OCI-LY1 (cell line): ENCODE measurements around the gene ADK.
"Not testable (repeated sequence)": the region's sequence is repeated elsewhere in the genome, so short reads cannot be mapped to it uniquely, and the experiment has no call there.

Experiments
- H2AFZ ChIP-seq: fragments of 200-600 bp; sonication (generic), shearing (Covaris generic); 2 replicates; pipeline ENCODE4 v1.6.0; 2014; ENCODE audit warnings: antibody characterized with exemption, mild to moderate bottlenecking, low read length
- H3F3A ChIP-seq: fragments of 200-600 bp; sonication (generic), shearing (Covaris generic); 2 replicates; pipeline ENCODE4 v1.6.0; 2014; ENCODE audit warnings: mild to moderate bottlenecking, antibody characterized with exemption, low read length, moderate library complexity; ENCODE audit not compliant: insufficient read depth
- H3K27ac ChIP-seq: fragments of 200-600 bp; sonication (generic); 2 replicates; pipeline ENCODE4 v1.5.1; 2014; ENCODE audit warnings: low read length, mixed run types, mild to moderate bottlenecking, low read depth; ENCODE audit not compliant: poor library complexity, severe bottlenecking
- H3K27me3 ChIP-seq: fragments of 200-600 bp; sonication (generic); 2 replicates; pipeline ENCODE4 v1.6.0; 2014; ENCODE audit warnings: antibody characterized with exemption, mild to moderate bottlenecking, low read length, moderate library complexity; ENCODE audit not compliant: insufficient read depth
- H3K36me3 ChIP-seq: fragments of 200-600 bp; sonication (generic); 2 replicates; pipeline ENCODE4 v1.6.1; 2014; ENCODE audit warnings: mild to moderate bottlenecking, antibody characterized with exemption, low read length, moderate library complexity, mixed read lengths; ENCODE audit not compliant: insufficient read depth
- H3K4me1 ChIP-seq: fragments of 200-600 bp; sonication (generic); 2 replicates; pipeline ENCODE4 v1.5.1; 2014; ENCODE audit warnings: mild to moderate bottlenecking, low read length, moderate library complexity; ENCODE audit not compliant: insufficient read depth, severe bottlenecking
- H3K4me2 ChIP-seq: fragments of 200-600 bp; sonication (generic), shearing (Covaris generic); 2 replicates; pipeline ENCODE4 v1.6.1; 2014; ENCODE audit warnings: low read length
- H3K4me3 ChIP-seq: fragments of 200-600 bp; sonication (generic); 2 replicates; pipeline ENCODE4 v1.5.1; 2014; ENCODE audit warnings: low read length, low read depth, mild to moderate bottlenecking, mixed read lengths; ENCODE audit not compliant: poor library complexity, severe bottlenecking
- H3K79me2 ChIP-seq: fragments of 200-600 bp; shearing (Covaris generic); 2 replicates; pipeline ENCODE4 v1.6.1; 2016; ENCODE audit warnings: mixed run types, low read length, mixed read lengths; ENCODE audit not compliant: insufficient read depth
- H3K9ac ChIP-seq: fragments of 200-600 bp; sonication (generic), shearing (Covaris generic); 2 replicates; pipeline ENCODE4 v1.6.1; 2014; ENCODE audit warnings: mild to moderate bottlenecking, low read length, mixed read lengths
- H3K9me2 ChIP-seq: fragments of 200-600 bp; sonication (generic), shearing (Covaris generic); 2 replicates; pipeline ENCODE4 v1.6.1; 2014; ENCODE audit warnings: low read depth, mild to moderate bottlenecking, low read length, mixed read lengths
- H3K9me3 ChIP-seq: fragments of 200-600 bp; shearing (Covaris generic); 2 replicates; pipeline ENCODE4 v1.6.1; 2014; ENCODE audit warnings: low read length, mixed read lengths
- H4K20me1 ChIP-seq: fragments of 200-600 bp; sonication (generic), shearing (Covaris generic); 2 replicates; pipeline ENCODE4 v1.6.0; 2016; ENCODE audit warnings: mild to moderate bottlenecking, low read length; ENCODE audit not compliant: insufficient read depth
- CTCF ChIP-seq: fragments of 200-600 bp; sonication (generic), shearing (Covaris generic); IDR thresholded peaks from 2 replicates; pipeline ENCODE4 v1.5.1; 2017; ENCODE audit warnings: mild to moderate bottlenecking, antibody characterized with exemption, low read length, moderate library complexity, mixed read lengths
- EZH2 ChIP-seq: fragments of 200-600 bp; sonication (generic), shearing (Covaris generic); IDR thresholded peaks from 2 replicates; pipeline ENCODE4 v1.8.0; 2017; ENCODE audit warnings: borderline replicate concordance, mixed run types, mild to moderate bottlenecking, antibody characterized with exemption, low read length, moderate library complexity, mixed read lengths

ADK gene

GRCh38 chr10:74450602-74451001, 299.6 kb downstream of the ADK start:
- Histone ChIP-seq H3K4me1 (no peaks in the 10 kb centered on the region), H3K4me2 (no peak overlapping the region), H2AFZ (no peak overlapping the region), H3K4me3 (no peak overlapping the region), H3K9me3 (no peaks in the 10 kb centered on the region), H3K9ac (no peak overlapping the region), H3K9me2 (no peaks in the 10 kb centered on the region), H3K36me3 (peaks cover 3% of the 10 kb centered on the region; the same call in 1 of the 2 replicates), H4K20me1 (no peaks in the 10 kb centered on the region), H3K27ac (no peak overlapping the region), H3F3A (no peaks in the 10 kb centered on the region), H3K79me2 (no peaks in the 10 kb centered on the region), H3K27me3 (no peaks in the 10 kb centered on the region)
- TF ChIP-seq EZH2 (no peak), CTCF (no peak)

GRCh38 chr10:74451127-74451829, 300.3 kb downstream of the ADK start:
- Histone ChIP-seq H3F3A (no peaks in the 10 kb centered on the region), H3K36me3 (peaks cover 3% of the 10 kb centered on the region; the same call in 1 of the 2 replicates), H3K79me2 (no peaks in the 10 kb centered on the region), H3K9me3 (no peaks in the 10 kb centered on the region), H3K27ac (no peak overlapping the region), H3K4me2 (no peak overlapping the region), H3K9ac (no peak overlapping the region), H3K4me3 (no peak overlapping the region), H3K9me2 (no peaks in the 10 kb centered on the region), H4K20me1 (no peaks in the 10 kb centered on the region), H3K27me3 (no peaks in the 10 kb centered on the region), H2AFZ (no peak overlapping the region), H3K4me1 (no peaks in the 10 kb centered on the region)
- no peak for TF ChIP-seq CTCF
- no peak for TF ChIP-seq EZH2

GRCh38 chr10:74453169-74453568, 302.1 kb downstream of the ADK start:
- H4K20me1 ChIP-seq = no peaks in the 10 kb centered on the region
- no peak overlapping the region for H3K4me3 ChIP-seq
- no peaks in the 10 kb centered on the region for H3K9me3 ChIP-seq
- peaks cover 3% of the 10 kb centered on the region; the same call in 1 of the 2 replicates for H3K36me3 ChIP-seq
- no peaks in the 10 kb centered on the region for H3K9me2 ChIP-seq
- no peaks in the 10 kb centered on the region for H3K27me3 ChIP-seq
- H3F3A ChIP-seq = no peaks in the 10 kb centered on the region
- no peak overlapping the region for H3K27ac ChIP-seq
- no peak overlapping the region for H3K4me2 ChIP-seq
- H3K79me2 ChIP-seq = no peaks in the 10 kb centered on the region
- TF ChIP-seq EZH2 = no peak
- no peak for TF ChIP-seq CTCF
- H2AFZ ChIP-seq = no peak overlapping the region
- no peak overlapping the region for H3K9ac ChIP-seq
- H3K4me1 ChIP-seq = no peaks in the 10 kb centered on the region

- H3K79me2 ChIP-seq, H3K4me1 ChIP-seq, H3K4me3 ChIP-seq, H3F3A ChIP-seq, H3K27me3 ChIP-seq, H4K20me1 ChIP-seq, H3K9me3 ChIP-seq, H3K27ac ChIP-seq, H3K36me3 ChIP-seq, H3K9ac ChIP-seq, H2AFZ ChIP-seq, H3K9me2 ChIP-seq, H3K4me2 ChIP-seq: not testable (repeated sequence)
Measured at GRCh38 chr10:74457478-74457877, 306.5 kb downstream of the ADK start.
